Measurements from ENCODE around the gene TPSB2. TPM values are rescaled to one million over a fixed set of nuclear protein-coding genes. Genes with fewer than 3 reads are reported as not detected.

Gene TPSB2
- total RNA-seq, 1 experiment from 2014 or later, result 0.44 TPM

DNA sequence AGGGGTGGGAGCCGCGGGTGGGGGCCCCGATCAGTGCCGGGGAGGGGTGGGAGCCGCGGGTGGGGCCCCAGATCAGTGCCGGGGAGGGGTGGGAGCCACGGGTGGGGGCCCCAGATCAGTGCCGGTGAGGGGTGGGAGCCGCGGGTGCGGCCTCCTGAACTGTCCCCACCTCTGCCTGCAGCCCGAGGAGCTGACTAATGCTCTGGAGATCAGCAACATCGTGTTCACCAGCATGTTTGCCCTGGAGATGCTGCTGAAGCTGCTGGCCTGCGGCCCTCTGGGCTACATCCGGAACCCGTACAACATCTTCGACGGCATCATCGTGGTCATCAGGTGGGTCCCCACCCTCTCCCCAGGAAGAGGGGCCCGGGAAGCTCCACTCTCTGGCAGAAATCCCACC is 25.1 kb downstream of the TPSB2 start:
- DNase-seq (ENCODE audit: low spot score) (no peak), ATAC-seq (no peak)
- no peak overlapping the region for H3K27ac Mint-ChIP-seq
- TF ChIP-seq ZBTB21 (CRISPR knock-in tag; IDR thresholded peaks at IDR 0.05; ENCODE audit: borderline replicate concordance) (no peak), CDX4 (CRISPR knock-in tag; IDR thresholded peaks at IDR 0.05; ENCODE audit: borderline replicate concordance) (no peak), ZNF219 (CRISPR knock-in tag; IDR thresholded peaks at IDR 0.05; ENCODE audit: borderline replicate concordance) (no peak)
- TF ChIP-seq, protein P1, sequence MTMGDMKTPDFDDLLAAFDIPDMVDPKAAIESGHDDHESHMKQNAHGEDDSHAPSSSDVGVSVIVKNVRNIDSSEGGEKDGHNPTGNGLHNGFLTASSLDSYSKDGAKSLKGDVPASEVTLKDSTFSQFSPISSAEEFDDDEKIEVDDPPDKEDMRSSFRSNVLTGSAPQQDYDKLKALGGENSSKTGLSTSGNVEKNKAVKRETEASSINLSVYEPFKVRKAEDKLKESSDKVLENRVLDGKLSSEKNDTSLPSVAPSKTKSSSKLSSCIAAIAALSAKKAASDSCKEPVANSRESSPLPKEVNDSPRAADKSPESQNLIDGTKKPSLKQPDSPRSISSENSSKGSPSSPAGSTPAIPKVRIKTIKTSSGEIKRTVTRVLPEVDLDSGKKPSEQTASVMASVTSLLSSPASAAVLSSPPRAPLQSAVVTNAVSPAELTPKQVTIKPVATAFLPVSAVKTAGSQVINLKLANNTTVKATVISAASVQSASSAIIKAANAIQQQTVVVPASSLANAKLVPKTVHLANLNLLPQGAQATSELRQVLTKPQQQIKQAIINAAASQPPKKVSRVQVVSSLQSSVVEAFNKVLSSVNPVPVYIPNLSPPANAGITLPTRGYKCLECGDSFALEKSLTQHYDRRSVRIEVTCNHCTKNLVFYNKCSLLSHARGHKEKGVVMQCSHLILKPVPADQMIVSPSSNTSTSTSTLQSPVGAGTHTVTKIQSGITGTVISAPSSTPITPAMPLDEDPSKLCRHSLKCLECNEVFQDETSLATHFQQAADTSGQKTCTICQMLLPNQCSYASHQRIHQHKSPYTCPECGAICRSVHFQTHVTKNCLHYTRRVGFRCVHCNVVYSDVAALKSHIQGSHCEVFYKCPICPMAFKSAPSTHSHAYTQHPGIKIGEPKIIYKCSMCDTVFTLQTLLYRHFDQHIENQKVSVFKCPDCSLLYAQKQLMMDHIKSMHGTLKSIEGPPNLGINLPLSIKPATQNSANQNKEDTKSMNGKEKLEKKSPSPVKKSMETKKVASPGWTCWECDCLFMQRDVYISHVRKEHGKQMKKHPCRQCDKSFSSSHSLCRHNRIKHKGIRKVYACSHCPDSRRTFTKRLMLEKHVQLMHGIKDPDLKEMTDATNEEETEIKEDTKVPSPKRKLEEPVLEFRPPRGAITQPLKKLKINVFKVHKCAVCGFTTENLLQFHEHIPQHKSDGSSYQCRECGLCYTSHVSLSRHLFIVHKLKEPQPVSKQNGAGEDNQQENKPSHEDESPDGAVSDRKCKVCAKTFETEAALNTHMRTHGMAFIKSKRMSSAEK (CRISPR knock-in tag; IDR thresholded peaks at IDR 0.05; ENCODE audit: borderline replicate concordance), result no peak
- CTCF ChIA-PET, result interaction anchor here (1.1 kb wide), 1 partner anchor 99 kb away, joined by 3 read pairs; no protein-coding TSS in a partner anchor
- POLR2A ChIA-PET, result no interaction called here
- H3K36me3 Mint-ChIP-seq, result peaks cover 9% of the 10 kb centered on the region; the same call in 1 of the 2 replicates
- no peak overlapping the region for H3K4me3 Mint-ChIP-seq
- H3K4me1 Mint-ChIP-seq, result no peaks in the 10 kb centered on the region
- H3K9me3 Mint-ChIP-seq, result no peaks in the 10 kb centered on the region
- H3K27me3 Mint-ChIP-seq (ENCODE audit: low read depth), result no peaks in the 10 kb centered on the region

- Mint-ChIP-seq H3K27ac (no peak overlapping the region), H3K36me3 (peaks cover 9% of the 10 kb centered on the region; the same call in 1 of the 2 replicates), H3K4me1 (no peaks in the 10 kb centered on the region), H3K27me3 (ENCODE audit: low read depth) (no peaks in the 10 kb centered on the region), H3K9me3 (no peaks in the 10 kb centered on the region), H3K4me3 (no peak overlapping the region)
- POLR2A ChIA-PET, result no interaction called here
- CTCF ChIA-PET, result interaction anchor here (1.3 kb wide), 1 partner anchor 99 kb away, joined by 3 read pairs; no protein-coding TSS in a partner anchor
- TF ChIP-seq, protein P2, sequence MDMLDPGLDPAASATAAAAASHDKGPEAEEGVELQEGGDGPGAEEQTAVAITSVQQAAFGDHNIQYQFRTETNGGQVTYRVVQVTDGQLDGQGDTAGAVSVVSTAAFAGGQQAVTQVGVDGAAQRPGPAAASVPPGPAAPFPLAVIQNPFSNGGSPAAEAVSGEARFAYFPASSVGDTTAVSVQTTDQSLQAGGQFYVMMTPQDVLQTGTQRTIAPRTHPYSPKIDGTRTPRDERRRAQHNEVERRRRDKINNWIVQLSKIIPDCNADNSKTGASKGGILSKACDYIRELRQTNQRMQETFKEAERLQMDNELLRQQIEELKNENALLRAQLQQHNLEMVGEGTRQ (CRISPR knock-in tag; IDR thresholded peaks at IDR 0.05), result no peak
- DNase-seq (ENCODE audit: low spot score) (no peak), ATAC-seq (no peak)
Measured at GRCh38 chr16:1202274-1202673, 27.7 kb downstream of the TPSB2 start.

GRCh38 chr16:1201444-1201843 is 28.5 kb downstream of the TPSB2 start:
- no peak for DNase-seq (ENCODE audit: low spot score)
- POLR2A ChIA-PET, result no interaction called here
- Mint-ChIP-seq H3K27ac (peak overlapping the region; percentile 36; the same call in 1 of the 2 replicates), H3K9me3 (no peaks in the 10 kb centered on the region), H3K4me3 (no peak overlapping the region), H3K4me1 (no peaks in the 10 kb centered on the region), H3K36me3 (peaks cover 9% of the 10 kb centered on the region; the same call in 1 of the 2 replicates), H3K27me3 (ENCODE audit: low read depth) (no peaks in the 10 kb centered on the region)
- CTCF ChIA-PET, result interaction anchor here (1.3 kb wide), 1 partner anchor 98 kb away, joined by 3 read pairs; no protein-coding TSS in a partner anchor
- ATAC-seq, result no peak
- TF ChIP-seq ZBTB21 (CRISPR knock-in tag; IDR thresholded peaks at IDR 0.05; ENCODE audit: borderline replicate concordance) (no peak), CBFB (CRISPR knock-in tag; IDR thresholded peaks at IDR 0.05; ENCODE audit: low read depth) (no peak), NFE2L1 (CRISPR knock-in tag; IDR thresholded peaks at IDR 0.05) (no peak), ZNF219 (CRISPR knock-in tag; IDR thresholded peaks at IDR 0.05; ENCODE audit: borderline replicate concordance) (no peak), ZMAT4 (CRISPR knock-in tag; IDR thresholded peaks at IDR 0.05) (no peak), FOXP1 (CRISPR knock-in tag; IDR thresholded peaks at IDR 0.05; ENCODE audit: borderline replicate concordance) (no peak), NR1H2 (CRISPR knock-in tag; IDR thresholded peaks at IDR 0.05) (no peak), HMGXB4 (CRISPR knock-in tag; IDR thresholded peaks at IDR 0.05) (no peak), GABPB1 (CRISPR knock-in tag; IDR thresholded peaks at IDR 0.05) (no peak), ZNF138 (CRISPR knock-in tag; conservative IDR thresholded peaks at IDR 0.05) (no peak), ETV6 (CRISPR knock-in tag; IDR thresholded peaks at IDR 0.05) (no peak), ATF1 (CRISPR knock-in tag; IDR thresholded peaks at IDR 0.05) (no peak), ZNF317 (CRISPR knock-in tag; IDR thresholded peaks at IDR 0.05; ENCODE audit: borderline replicate concordance, low read depth) (no peak), CREM (CRISPR knock-in tag; IDR thresholded peaks at IDR 0.05) (no peak), NFYB (CRISPR knock-in tag; conservative IDR thresholded peaks at IDR 0.05; ENCODE audit: low read depth) (no peak), ARID4B (CRISPR knock-in tag; IDR thresholded peaks at IDR 0.05; ENCODE audit: borderline replicate concordance) (no peak)
